NCI-H524 treated with DMSO at 0.1 percent for 48 hours (cell line): ENCODE data around the gene ATAD3C.
"Not testable (repeated sequence)": the region's sequence is repeated elsewhere in the genome, so short reads cannot be mapped to it uniquely, and the experiment has no call there.

Experiments used
- DNase-seq: peaks from one replicate; lab custom pipeline; 2025; lab: John Stamatoyannopoulos, UW

The ATAD3C gene, protein sequence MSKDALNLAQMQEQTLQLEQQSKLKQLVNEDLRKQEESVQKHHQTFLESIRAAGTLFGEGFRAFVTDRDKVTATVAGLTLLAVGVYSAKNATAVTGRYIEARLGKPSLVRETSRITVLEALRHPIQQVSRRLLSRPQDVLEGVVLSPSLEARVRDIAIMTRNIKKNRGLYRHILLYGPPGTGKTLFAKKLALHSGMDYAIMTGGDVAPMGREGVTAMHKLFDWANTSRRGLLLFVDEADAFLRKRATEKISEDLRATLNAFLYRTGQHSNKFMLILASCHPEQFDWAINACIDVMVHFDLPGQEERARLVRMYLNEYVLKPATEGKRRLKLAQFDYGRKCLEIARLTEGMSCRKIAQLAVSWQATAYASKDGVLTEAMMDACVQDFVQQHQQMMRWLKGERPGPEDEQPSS

DNA sequence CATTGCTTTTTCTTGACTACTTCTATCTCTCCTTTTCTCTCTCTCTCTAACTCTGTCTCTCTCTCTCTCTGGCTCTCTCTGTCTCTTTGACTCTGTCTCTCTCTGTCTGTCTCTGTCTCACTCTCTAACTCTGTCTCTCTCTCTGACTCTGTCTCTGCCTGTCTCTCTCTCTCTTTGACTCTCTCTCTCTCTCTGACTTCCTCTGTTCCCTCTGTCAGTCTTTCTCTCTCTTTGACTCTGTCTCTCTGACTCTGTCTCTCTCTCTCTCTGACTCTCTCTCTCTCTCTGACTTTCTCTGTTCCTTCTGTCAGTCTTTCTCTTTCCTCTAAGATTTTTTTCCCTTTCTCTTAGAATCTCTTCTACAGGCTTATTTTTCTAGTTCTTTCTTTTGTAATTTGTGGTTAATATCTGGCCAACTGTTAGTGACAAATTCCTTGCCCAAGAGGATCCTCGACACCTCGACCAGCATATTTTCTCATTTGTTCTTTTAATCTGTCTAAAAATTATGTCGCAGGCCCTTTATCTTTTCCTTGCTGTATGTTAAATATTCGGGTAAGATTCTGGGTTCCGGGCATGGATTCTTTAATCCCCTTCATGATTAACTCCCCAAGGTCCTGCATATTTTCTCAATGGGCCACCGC is at the start of gene ATAD3C:
TSS of gene ATAD3C (plus strand) at position 591 of the 641 bp plus-strand sequence. CDS start 995 bp downstream, outside the sequence.
- DNase-seq = no peak

DNA sequence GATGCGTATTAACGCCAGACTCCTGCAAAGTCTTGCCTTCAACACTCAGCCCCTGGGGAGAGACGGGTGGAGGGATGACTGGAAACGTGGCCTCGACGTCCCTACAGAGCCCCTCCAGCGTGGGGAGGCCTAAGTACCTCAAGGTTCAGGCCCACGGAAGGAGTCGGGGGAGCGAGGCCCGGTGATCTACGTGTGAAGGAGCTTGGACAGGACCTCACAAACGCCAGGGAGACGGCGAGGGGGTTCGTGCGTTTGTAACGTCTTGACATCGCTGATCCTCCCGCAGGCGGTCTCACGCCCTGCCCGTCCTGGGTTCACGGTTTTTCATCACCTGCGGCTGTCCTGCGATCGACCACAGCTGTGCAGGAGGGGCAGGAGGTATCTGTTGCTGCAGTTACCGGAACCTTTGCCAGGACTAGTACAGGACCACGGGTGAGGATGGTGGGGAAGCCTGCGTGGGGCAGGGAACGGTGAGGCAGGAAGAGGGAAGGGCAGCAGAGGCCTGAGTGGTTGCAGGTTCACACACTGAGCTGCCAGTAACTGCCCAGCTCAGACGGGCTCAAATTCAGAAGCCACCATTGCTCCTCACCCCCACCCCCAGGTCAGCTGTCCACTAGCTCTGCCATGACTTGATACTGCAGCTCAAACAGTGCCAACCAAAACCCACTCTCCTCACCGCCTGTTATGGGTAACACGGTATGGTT is 49.5 kb upstream of the ATAD3C start:
- no peak for DNase-seq

DNA sequence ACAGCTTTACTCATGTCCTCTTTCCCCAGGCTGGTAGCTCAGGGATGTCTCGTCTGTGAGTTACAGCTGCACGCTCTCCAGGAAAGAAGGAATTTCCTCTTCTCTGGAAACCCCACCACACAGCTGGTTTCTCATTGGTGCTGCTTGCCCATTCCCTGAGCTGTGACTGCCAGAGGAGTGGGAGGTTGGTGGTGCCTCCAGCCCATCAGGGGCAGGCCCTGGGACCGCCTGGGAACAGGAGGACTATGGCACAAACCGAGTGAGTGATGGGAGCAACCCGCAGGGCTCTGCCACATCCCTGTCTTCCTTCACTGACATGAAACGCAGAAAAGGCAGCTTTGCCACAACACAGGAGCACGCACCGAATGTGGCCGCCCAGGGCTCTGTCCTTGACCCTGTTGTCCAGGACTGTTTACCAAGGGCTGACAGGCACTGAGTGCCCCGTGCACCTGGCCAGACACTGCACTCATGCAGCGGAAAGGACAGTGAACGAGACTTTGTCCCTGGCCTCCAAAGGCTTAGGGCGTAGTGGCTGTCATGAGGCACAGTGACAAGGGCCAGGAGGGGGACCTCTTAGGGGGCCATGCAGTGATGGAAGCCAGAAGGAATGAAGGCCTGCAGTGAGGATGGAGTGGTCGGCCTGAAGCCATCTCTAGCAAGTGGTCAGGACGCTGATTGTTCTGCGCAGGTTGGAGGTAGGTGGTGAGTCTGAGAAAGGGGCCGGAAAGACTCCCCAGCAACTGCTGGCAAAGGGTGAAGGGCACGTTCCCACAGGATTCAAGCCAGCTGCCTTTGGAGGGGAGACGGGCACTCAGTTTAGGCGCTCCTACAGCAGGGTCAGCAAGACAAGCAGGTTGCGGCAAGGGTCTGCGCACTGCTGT is 48.7 kb upstream of the ATAD3C start:
- DNase-seq = no peak

DNA sequence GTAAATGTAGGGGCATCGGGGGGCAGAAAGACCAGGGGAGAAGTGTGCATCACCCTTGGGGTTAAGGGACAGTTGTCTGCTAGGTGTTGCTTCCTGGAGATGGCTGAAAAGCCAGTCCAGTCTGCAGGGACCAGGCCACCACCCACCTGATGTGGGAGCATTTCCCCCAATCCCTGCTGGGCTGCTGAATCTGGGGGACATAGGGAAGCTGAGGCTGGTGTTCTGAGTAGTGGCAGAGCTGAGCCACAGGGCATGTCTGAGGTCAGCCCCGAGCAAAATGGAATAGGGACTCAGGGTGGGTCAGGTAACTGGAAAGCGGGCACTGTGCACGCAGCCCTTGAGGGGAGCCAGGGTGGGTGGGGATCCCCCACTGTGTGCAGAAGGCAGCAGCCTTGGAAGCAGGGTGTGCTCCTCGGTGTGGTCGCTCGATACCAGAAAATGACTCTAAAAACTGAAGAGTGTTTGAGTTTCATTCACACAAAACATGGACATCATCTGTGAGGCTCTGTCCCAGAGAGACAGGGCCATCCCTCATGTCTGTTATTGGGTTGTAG is 48.0 kb upstream of the ATAD3C start:
- DNase-seq = no peak

DNA sequence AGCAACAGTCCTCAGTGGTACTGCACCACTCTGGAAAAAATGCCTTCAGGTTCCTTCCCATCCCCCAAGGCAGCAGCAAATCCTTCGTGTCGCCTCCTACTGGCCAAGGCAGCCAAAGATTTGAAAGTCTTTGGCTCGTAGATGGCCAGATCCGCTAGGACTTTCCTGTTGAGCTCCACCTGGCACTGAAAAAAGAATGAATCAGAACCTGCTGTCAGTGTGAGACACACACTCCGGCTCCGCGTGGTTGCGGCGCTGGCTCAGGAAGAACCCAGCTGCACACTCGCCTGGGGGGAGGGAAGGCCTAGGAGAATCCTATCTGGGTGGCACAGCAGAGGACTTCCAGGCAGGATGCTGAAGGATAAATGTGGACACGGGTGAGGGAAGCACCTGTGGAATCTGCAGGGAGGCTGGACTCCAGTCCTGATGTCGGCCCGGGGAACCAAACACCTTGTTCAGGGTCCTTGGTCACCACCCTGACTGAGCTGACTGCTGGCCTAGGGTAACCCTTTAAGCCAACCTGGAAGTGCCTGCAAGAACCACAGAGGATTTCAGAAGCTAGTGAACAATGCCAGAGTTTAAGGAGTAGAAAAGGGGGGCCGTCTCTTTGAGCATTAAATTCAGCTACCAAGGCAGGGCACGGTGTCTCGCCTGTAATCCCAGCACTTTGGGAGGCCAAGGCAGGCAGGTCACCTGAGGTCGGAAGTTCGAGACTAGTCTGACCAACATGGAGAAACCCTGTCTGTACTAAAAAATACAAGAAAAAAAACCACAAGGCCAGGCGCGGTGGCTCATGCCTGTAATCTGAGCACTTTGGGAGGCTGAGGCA is 47.2 kb upstream of the ATAD3C start:
- DNase-seq = no peak

DNA sequence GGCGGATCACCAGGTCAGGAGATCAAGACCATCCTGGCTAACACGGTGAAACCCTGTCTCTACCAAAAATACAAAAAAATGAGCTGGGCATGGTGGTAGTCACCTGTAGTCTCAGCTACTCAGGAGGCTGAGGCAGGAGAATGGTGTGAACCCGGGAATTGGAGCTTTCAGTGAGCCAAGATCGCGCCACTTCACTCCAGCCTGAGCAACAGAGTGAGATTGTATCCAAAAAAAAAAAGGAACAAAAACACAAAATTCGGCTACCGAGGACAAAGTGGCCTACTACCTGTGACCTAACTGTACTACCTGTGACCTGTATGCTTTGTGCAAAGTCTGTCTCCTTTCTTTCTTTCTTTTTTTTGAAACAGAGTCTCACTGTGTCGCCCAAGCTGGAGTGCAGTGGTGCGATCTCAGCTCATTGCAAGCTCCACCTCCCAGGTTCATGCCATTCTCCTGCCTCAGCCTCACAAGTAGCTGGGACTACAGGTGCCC is 46.5 kb upstream of the ATAD3C start:
- DNase-seq = not testable (repeated sequence)

DNA sequence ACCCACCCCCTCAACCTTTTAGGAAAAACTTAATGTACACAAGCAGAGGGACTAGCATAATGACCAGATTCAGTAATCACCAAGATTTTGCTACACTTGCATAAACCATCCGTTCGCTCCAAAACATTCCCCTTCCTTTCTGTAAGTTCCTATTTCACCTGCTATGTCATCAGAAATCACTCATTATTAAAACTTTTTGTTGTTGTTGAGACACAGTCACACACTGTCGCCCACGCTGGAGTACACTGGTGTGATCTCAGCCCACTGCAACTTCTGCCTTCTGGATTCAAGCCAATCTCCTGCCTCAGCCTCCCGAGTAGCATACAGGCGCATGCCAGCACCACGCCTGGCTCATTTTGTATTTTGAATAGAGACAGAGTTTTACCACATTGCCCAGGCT is 45.8 kb upstream of the ATAD3C start:
- no peak for DNase-seq

DNA sequence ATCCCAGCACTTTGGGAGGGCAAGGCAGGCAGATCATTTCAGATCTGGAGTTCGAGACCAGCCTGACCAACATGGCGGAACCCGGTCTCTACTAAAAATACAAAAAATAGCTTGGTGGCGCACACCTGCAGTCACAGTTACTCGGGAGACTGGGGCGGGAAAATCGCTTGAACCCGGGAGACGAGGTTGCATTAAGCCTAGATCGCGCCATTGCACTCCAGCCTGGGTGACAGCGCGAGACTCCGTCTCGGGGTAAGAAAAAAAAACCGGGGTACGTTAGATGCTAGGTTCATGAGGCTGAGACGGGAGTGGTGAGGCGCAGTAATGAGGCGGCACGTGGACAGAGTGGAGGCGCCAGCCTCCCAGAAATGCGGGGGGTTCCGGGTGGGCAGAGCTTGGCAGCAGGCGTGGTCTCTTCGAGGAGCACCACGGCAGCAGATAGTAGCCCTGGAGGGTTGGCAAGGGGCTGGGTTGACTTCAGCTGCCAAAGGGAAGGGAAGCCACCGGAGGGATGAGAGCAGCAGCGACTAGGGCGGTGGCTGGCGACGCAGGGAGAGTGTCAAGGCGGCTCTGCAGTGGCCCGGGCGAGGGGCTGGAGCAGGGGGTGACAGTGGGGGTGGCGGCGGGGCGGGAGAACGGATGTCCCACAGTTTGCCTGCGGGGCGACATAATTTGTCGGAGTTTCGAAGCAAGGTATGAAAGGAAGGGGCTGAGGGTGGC is 43.2 kb upstream of the ATAD3C start:
- no peak for DNase-seq

DNA sequence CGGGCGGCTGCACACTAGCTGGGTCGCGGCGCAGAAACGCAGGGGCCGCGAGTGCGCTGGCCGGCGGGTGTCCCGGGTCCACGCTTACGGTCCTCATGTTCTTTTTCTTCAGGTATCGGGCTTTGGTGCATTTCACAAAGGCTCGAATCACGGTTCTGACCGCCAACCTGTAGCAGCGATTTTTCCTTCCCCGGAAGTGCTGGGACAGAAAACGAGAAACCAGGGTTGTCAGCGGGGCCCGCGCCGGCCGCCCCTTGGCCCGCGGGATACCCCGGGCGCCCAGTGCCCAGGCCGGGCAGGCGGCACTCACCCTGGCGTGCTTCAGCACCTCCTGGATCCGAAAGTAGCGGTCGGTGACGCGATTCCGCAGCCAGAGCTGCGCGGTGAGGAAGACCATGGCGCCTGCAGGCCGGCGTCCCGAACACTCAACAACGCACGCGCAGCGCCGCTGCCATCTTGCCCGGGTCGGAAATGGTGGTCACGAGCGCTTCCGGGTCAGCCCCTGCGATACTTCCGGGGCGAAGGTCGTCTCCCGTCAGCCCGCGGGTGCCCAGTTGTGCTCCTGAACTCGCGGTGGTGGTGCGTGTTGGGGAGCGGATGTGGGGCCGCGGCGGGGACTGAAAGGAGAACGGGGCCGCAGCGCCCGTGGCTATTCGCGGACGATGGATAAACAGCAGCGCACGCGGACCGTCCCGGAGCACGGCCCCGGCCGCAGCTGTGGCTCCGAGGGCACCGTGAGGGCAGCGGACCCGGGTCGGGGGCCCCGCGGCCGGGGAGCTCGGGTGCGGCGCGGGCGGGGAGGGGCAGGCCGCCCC is 42.5 kb upstream of the ATAD3C start, which contains the start of gene MRPL20:
TSS of gene MRPL20 (minus strand) at position 473 of the 815 bp plus-strand sequence. CDS start at position 397, 76 bp downstream.
- peak; percentile 60 for DNase-seq

DNA sequence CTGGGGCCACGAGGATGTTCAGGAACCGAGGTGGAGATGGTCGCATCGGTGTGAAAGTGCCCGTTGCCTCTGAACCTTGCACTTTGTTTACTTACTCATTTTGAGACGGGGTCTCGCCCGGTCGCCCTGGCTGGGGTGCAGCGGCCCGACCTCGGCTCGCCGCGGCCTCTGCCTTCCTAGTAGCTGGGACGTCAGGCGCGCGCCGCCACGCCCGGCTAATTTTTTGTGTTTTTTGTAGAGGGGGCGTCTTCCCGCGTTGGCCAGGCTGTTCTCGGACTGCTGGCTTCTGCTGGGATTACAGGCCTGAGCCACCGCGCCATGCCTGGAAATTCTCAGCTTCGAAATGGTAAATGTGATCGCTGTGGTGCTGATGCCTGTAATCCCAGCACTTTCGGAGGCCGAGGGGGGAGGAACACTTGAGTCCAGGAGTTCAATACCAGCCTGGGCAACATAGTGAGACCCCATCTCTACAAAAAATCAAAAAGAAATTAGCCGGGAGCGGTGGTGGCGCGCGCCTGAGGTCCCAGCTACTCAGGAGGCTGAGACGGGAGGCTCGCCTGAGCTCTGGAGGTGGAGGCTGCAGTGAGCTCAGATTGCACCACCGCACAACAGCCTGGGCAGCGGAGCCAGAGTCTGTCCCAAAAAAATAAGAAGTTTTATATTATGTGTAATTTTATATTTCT is 41.7 kb upstream of the ATAD3C start:
- DNase-seq = no peak

DNA sequence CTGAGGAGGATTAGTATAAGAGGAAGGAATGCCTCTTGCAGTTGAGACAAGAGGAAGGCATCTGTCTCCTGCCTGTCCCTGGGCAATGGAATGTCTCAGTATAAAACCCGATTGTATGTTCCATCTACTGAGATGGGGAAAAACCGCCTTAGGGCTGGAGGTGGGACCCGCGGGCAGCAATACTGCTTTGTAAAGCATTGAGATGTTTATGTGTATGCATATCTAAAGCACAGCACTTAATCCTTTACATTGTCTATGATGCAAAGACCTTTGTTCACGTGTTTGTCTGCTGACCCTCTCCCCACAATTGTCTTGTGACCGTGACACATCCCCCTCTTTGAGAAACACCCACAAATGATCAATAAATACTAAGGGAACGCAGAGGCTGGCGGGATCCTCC is 39.3 kb upstream of the ATAD3C start:
- DNase-seq = not testable (repeated sequence)

DNA sequence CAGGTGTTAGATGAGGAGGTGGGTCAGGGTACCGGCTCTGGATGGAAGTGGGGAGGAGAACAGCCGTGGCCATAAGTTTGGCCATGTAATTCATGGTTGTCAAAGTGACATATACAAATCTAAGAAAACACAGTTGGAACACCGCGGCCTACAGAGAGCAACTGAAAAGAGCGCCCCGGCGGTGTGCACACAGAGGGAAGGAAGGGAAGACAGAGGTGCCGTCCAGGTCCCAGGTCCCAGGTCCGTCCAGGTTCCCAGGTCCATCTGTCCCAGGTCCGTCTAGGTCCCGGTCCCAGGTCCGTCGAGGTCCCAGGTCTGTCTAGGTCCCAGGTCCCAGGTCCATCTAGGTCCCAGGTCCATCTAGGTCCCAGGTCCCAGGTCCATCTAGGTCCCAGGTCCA is 37.9 kb upstream of the ATAD3C start:
- DNase-seq = no peak

DNA sequence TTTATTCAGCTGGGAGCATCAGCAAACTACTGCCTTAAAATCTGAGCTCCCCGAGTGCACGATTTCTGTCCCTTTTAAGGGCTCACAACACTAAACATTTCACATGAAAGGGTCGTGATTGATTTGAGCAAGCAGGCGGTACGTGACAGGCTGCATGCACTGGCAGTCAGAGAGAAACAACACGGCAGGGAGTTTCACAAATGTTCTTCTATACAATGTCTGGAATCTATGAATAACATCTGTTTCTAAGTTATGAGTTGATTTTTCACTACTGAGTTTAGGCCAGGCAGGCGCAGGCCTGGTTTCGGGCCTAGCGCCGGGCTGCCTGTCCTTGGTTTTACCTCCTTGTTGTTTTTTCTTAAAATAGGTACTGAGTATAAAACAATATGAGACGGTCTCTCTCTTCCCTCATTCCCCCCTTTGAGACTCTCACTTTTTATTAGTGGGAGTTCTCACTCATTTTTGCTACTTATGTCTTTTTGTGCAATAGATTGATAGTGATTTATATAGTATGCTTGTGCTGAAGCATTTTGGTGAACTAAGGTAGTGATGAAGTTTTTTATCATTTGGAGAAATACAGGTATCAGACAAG is 37.1 kb upstream of the ATAD3C start:
- not testable (repeated sequence) for DNase-seq

DNA sequence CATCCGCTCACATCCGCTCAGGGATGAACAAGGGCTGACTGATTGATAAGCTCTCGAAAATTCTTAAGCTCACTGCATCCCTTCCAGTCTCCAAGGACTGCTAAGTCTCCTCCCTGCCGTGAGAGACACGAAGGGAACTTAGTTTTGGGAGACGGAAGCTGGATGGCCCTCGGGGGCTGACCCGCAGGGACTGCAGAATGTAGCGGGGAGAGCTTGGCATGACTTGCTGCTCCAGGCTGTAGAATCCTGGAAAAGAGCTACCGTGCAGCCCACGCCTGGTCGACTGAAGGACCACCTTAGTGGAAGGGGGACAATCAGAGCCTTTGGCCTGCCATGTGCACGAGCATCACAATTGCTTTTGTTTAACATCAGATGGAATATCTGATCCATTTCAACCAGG is 33.7 kb upstream of the ATAD3C start:
- no peak for DNase-seq

DNA sequence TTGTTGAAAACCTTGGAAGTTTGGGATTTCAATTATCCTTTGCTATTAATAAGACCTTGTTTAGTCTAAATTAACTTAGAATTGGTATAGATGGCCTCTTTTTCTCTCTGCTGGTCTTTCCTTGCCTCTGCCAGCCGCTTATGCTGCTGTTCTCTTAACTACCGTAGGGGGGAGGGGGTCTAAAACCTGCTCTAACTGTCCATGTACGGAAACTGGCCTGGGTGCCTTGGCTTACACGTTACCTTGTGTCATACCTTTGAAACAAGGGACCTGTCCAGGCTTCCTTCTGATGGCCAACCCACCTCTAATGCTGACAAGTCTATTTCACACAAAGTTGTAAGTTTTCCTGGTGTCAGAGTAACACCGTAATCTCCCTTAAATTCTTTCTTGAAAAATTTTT is 32.1 kb upstream of the ATAD3C start:
- not testable (repeated sequence) for DNase-seq

DNA sequence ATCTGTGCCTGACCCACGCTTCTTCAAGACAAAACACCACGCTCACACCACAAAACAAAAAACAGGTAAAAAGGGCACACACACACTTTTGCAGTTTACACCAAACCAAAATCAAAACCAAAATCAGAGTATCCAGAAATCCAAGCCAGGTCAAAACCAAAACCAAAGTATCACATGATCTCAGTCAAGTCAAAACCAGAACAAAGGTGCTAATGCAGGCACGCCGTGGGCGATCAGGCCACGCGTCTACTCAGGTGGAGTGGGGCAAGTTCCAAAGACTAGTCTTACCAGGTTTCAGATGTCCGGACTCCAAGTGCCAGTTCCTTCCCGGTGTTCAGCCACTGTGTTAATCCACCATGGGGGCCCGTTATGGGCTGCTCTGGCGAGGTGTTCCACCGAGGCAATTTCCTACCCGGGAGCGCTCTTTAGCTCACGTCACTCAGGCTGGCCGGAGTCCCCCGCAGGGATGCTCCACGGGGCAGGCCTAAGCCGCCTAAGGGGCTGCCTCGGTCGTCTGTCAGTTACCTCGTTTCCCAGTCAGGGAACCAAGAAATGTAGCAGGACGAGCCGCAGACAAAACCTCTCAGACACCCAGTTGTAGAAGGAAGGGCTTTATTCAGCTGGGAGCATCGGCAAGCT is 31.5 kb upstream of the ATAD3C start:
- not testable (repeated sequence) for DNase-seq
